MCF 10A (cell line): Measurements from ENCODE around the gene ARHGAP24. TPM values are rescaled to one million over a fixed set of nuclear protein-coding genes. Genes with fewer than 3 reads are reported as not detected.

Experiments used
- BruUV-seq: library from RNA; stranded (reverse); fragments of 400-500 nt; replicated peaks from 2 replicates; lab custom pipeline; 2021; lab: Mats Ljungman, UMichigan
- CTCF ChIA-PET: fragments of 300-600 bp; sonication (Branson Sonifier 250); formaldehyde crosslinking; extraction: SDS; loops from one replicate; lab custom pipeline; 2021; ENCODE audit warnings: antibody characterized with exemption, inconsistent platforms; lab: Yijun Ruan, JAX
- POLR2A ChIA-PET: fragments of 300-600, 350-650 bp; sonication (Branson Sonifier 250); formaldehyde crosslinking; extraction: SDS; loops from one replicate; lab custom pipeline; 2020; ENCODE audit warnings: antibody characterized with exemption, inconsistent platforms; lab: Yijun Ruan, JAX
- DNase-seq: peaks from one replicate; pipeline ENCODE4 v3.0.0-alpha.2; 2018; ENCODE audit not compliant: unreplicated experiment
- H3K27ac Mint-ChIP-seq: one replicate; pipeline ENCODE4 v1.8.0; 2022; ENCODE audit warnings: mild to moderate bottlenecking, low read depth, mixed read lengths; ENCODE audit not compliant: unreplicated experiment
- H3K27me3 Mint-ChIP-seq: one replicate; pipeline ENCODE4 v1.8.0; 2022; ENCODE audit warnings: mixed read lengths; ENCODE audit not compliant: insufficient read depth, unreplicated experiment
- H3K36me3 Mint-ChIP-seq: one replicate; pipeline ENCODE4 v1.8.0; 2022; ENCODE audit warnings: mild to moderate bottlenecking, moderate library complexity, mixed read lengths; ENCODE audit not compliant: insufficient read depth, unreplicated experiment
- H3K4me1 Mint-ChIP-seq: one replicate; pipeline ENCODE4 v1.8.0; 2022; ENCODE audit warnings: mixed read lengths; ENCODE audit not compliant: insufficient read depth, unreplicated experiment
- H3K4me3 Mint-ChIP-seq: one replicate; pipeline ENCODE4 v1.8.0; 2022; ENCODE audit warnings: mild to moderate bottlenecking, moderate library complexity, mixed read lengths; ENCODE audit not compliant: unreplicated experiment
- H3K9me3 Mint-ChIP-seq: one replicate; pipeline ENCODE4 v1.8.0; 2022; ENCODE audit warnings: mixed read lengths; ENCODE audit not compliant: unreplicated experiment
- intact Hi-C: fragments of 100-400 bp; cut with micrococcal nuclease; formaldehyde crosslinking; loops from 2 replicates; pipeline ENCODE4 v1.14.1; 2022
- total RNA-seq: library from RNA; stranded (reverse); gene quantifications from 2 replicates; pipeline ENCODE4 v1.2.3, GENCODE V29; 2022
- TF ChIP-seq, protein P1 (sequence below): fragments of 200-600 bp; IDR thresholded peaks from one replicate; pipeline ENCODE4 v1.8.0; 2022; ENCODE audit warnings: antibody characterized with exemption, mild to moderate bottlenecking; ENCODE audit not compliant: unreplicated experiment

The ARHGAP24 gene
- total RNA-seq, 1 experiment from 2014 or later = 2.6 TPM

DNA sequence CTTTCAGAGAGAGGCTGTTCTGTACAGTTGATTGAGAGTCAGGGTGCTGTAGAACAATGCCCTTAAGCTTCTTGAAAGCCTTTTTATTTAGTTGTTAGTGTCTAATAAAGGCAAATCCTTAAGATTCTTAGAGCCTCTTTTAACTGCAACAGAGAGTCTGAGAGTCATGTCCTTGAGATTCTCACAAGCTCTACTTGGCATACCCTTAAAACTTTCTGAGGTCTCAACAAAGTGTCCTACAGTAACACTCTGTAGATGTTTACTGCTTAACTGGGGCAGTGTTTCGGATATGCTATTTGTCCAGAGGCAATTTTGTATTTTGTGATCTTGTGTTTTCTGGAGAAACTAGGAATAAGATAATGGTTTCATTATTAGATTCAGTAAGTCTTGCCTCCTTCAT lies 209.7 kb downstream of the ARHGAP24 start:
- Mint-ChIP-seq H3K9me3 (no peaks in the 10 kb centered on the region), H3K4me3 (no peak overlapping the region), H3K27ac (no peak overlapping the region), H3K36me3 (peaks cover under 1% of the 10 kb centered on the region), H3K4me1 (peaks cover 6% of the 10 kb centered on the region), H3K27me3 (no peaks in the 10 kb centered on the region)
- no peak for DNase-seq
- no TSS peak for BruUV-seq
- POLR2A ChIA-PET = interaction anchor here (1.0 kb wide), 1 partner anchor 11 kb away, joined by 3 read pairs; no protein-coding TSS in a partner anchor
- CTCF ChIA-PET = no interaction called here
- intact Hi-C loops = no loop called here
- TF ChIP-seq, protein P1, sequence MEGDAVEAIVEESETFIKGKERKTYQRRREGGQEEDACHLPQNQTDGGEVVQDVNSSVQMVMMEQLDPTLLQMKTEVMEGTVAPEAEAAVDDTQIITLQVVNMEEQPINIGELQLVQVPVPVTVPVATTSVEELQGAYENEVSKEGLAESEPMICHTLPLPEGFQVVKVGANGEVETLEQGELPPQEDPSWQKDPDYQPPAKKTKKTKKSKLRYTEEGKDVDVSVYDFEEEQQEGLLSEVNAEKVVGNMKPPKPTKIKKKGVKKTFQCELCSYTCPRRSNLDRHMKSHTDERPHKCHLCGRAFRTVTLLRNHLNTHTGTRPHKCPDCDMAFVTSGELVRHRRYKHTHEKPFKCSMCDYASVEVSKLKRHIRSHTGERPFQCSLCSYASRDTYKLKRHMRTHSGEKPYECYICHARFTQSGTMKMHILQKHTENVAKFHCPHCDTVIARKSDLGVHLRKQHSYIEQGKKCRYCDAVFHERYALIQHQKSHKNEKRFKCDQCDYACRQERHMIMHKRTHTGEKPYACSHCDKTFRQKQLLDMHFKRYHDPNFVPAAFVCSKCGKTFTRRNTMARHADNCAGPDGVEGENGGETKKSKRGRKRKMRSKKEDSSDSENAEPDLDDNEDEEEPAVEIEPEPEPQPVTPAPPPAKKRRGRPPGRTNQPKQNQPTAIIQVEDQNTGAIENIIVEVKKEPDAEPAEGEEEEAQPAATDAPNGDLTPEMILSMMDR = no peak

DNA sequence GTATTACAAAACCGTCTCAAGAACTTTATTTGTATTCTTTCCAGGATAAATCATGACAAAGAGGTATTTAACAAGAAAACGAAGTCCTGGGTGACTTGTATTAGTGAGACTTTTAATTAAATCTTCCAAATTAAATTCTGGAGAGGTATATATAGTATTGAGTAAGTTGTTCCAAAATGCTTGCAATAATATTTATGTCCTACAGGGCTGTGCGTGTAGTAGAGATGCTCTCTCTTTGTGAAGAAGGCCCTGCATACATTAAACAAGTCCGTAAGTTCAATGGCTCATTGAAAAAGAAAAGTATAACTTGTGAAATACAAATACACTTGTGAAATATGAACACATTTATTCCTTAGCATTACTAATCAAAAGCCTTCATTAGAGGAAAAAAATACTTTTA lies 211.4 kb downstream of the ARHGAP24 start:
- TF ChIP-seq, protein P1 = no peak
- no peaks in the 10 kb centered on the region for H3K36me3 Mint-ChIP-seq
- no peak overlapping the region for H3K4me3 Mint-ChIP-seq
- H3K27me3 Mint-ChIP-seq = no peaks in the 10 kb centered on the region
- BruUV-seq = no TSS peak
- H3K27ac Mint-ChIP-seq = no peak overlapping the region
- peaks cover 1% of the 10 kb centered on the region for H3K4me1 Mint-ChIP-seq
- CTCF ChIA-PET = no interaction called here
- POLR2A ChIA-PET = interaction anchor here (1.0 kb wide), 1 partner anchor 102 kb away, joined by 3 read pairs; no protein-coding TSS in a partner anchor
- DNase-seq = no peak
- intact Hi-C loops = no loop called here
- peaks cover 7% of the 10 kb centered on the region for H3K9me3 Mint-ChIP-seq

DNA sequence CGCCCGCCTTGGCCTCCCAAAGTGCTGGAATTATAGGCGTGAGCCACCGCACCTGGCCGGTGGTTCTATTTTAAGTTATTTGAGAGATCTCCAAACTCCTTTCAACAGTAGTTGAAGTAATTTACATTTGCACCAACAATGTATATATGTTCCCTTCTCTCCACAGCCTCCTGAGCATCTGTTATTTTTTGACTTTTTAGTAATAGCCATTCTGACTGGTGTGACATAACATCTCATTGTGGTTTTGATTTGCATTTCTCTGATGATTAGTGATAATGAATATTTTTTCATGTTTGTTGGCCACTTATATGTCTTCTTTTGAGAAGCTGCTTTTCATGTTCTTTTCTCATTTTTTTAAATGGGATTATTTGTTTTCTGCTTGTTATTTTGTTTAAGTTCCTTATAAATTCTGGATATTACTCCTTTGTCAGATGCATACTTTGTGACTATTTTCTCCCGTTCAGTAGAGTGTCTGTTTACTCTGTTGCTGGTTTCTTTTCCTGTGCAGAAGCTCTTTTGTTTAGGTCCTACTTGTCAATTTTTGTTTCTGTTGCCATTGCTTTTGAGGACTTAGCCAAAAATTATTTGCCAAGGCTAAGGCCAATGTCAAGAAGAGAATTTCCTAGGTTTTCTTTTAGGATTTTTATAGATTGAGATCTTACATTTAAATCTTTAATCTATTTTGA lies 213.2 kb downstream of the ARHGAP24 start:
- no peak for DNase-seq
- BruUV-seq = no TSS peak
- Mint-ChIP-seq H3K4me3 (no peak overlapping the region), H3K36me3 (no peaks in the 10 kb centered on the region), H3K4me1 (no peaks in the 10 kb centered on the region), H3K9me3 (peaks cover 7% of the 10 kb centered on the region), H3K27ac (no peak overlapping the region), H3K27me3 (no peaks in the 10 kb centered on the region)
- TF ChIP-seq, protein P1 = no peak
- intact Hi-C loops = no loop called here
- CTCF ChIA-PET = interaction anchor here (1.1 to 1.6 kb wide), 2 partner anchors 59 to 110 kb away, joined by 4 to 6 read pairs; no protein-coding TSS in a partner anchor
- POLR2A ChIA-PET = no interaction called here

DNA sequence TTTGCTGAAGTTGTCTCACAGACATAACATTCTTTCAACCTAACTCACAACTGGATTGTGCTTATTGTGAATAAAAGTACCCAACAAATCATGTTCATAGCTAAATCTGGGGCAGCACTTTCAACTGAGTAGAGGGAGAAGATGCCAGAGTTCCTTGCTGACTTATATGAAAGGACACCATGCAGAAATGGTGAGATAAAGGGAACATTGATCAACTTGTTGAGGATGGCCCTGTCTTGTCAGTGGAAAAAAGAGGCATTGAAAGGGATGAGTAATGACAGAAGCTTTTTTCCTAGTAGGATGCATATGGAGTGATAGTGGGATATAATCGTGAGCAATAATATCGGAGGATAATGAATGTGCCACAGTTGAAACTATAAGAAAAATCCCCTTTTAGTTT lies 221.7 kb downstream of the ARHGAP24 start:
- POLR2A ChIA-PET = interaction anchor here (1.3 kb wide), 1 partner anchor 9 kb away, joined by 3 read pairs; no protein-coding TSS in a partner anchor
- no peaks in the 10 kb centered on the region for H3K4me1 Mint-ChIP-seq
- no peaks in the 10 kb centered on the region for H3K36me3 Mint-ChIP-seq
- TF ChIP-seq, protein P1 = no peak
- no TSS peak for BruUV-seq
- no peak for DNase-seq
- CTCF ChIA-PET = no interaction called here
- intact Hi-C loops = no loop called here
- H3K9me3 Mint-ChIP-seq = peaks cover 14% of the 10 kb centered on the region
- H3K27ac Mint-ChIP-seq = no peak overlapping the region
- no peaks in the 10 kb centered on the region for H3K27me3 Mint-ChIP-seq
- no peak overlapping the region for H3K4me3 Mint-ChIP-seq
